HepG2 (cell line): ENCODE measurements around the gene EGFLAM. TPM values are rescaled to one million over a fixed set of nuclear protein-coding genes. Genes with fewer than 3 reads are reported as not detected.

Source experiments
- ATAC-seq: fragments of 200-7000 bp; cut with Tn5 transposase; 3 replicates; pipeline ENCODE4 v1.9.1; 2020; ENCODE audit warnings: mild to moderate bottlenecking, moderate library complexity
- BruUV-seq: library from RNA; stranded (reverse); fragments of 400-500 nt; replicated peaks from 2 replicates; lab custom pipeline; 2021; lab: Mats Ljungman, UMichigan
- CTCF ChIA-PET: fragments of 300-600 bp; formaldehyde crosslinking; extraction: SDS; loops from one replicate; lab custom pipeline; 2021; ENCODE audit warnings: low total read pairs, inconsistent platforms, low intra/inter-chr PET ratio; lab: Yijun Ruan, JAX
- POLR2A ChIA-PET: fragments of 350-600 bp; sonication (Branson Sonifier 250); formaldehyde crosslinking; loops from one replicate; lab custom pipeline; 2020; ENCODE audit warnings: antibody characterized with exemption, inconsistent platforms; lab: Yijun Ruan, JAX
- DNase-seq: peaks from one replicate; pipeline ENCODE4 v3.0.0-alpha.2; 2015; ENCODE audit warnings: low spot score
- FAIRE-seq: peaks from 3 replicates; lab custom pipeline; 2011; peaks lifted over from hg19 to GRCh38; lab: Jason Lieb, UNC
- H2AFZ ChIP-seq: one replicate; pipeline ENCODE4 v1.6.1; 2011; ENCODE audit warnings: low read length, inconsistent platforms
- H3K27ac ChIP-seq: fragments of 300-600 bp; 3 replicates; pipeline ENCODE4 v1.8.0; 2011; ENCODE audit warnings: mixed run types, mild to moderate bottlenecking, mixed read lengths, low read length, inconsistent platforms; ENCODE audit not compliant: insufficient read depth; ENCODE audit errors: extremely low read length
- H3K27me3 ChIP-seq, 2 experiments: fragments of 200-600 bp in 1 of 2; 2 replicates in 1 of 2; 3 replicates in 1 of 2; pipeline versions ENCODE4 v1.6.0 to v1.8.0; 2011; ENCODE audit warnings: low read length in 2 of 2, mild to moderate bottlenecking in 2 of 2, moderate library complexity in 2 of 2, inconsistent platforms in 1 of 2; ENCODE audit not compliant: insufficient read depth in 2 of 2, control insufficient read depth in 1 of 2
- H3K36me3 ChIP-seq, 2 experiments: fragments of 200-600 bp in 1 of 2; replicated peaks in 1 of 2; 2 replicates in 1 of 2; 3 replicates in 1 of 2; pipeline versions ENCODE4 v1.5.1 to v1.8.0; 2011; ENCODE audit warnings: low read length in 2 of 2, inconsistent platforms in 1 of 2; ENCODE audit not compliant: insufficient read depth in 2 of 2, control insufficient read depth in 1 of 2
- H3K4me1 ChIP-seq: 2 replicates; pipeline ENCODE4 v1.5.1; 2012; ENCODE audit warnings: low read length, inconsistent platforms; ENCODE audit not compliant: insufficient read depth
- H3K4me2 ChIP-seq: 2 replicates; pipeline ENCODE4 v1.6.0; 2011; ENCODE audit warnings: low read depth, low read length, inconsistent platforms
- H3K4me3 ChIP-seq, 3 experiments: fragments of 200-600 bp in 1 of 3; sonication (generic), shearing (Covaris generic) in 1 of 3; replicated peaks in 1 of 3; 2 replicates each; pipeline ENCODE4 v1.5.1; 2011 to 2016; ENCODE audit warnings: low read length in 3 of 3, inconsistent platforms in 2 of 3, low read depth in 2 of 3, mild to moderate bottlenecking in 2 of 3, control low read depth in 1 of 3, mixed read lengths in 1 of 3; ENCODE audit not compliant: insufficient read depth in 1 of 3
- H3K79me2 ChIP-seq: one replicate; pipeline ENCODE4 v1.6.1; 2011; ENCODE audit warnings: low read length, inconsistent platforms; ENCODE audit not compliant: insufficient read depth
- H3K9ac ChIP-seq: 2 replicates; pipeline ENCODE4 v1.6.0; 2011; ENCODE audit warnings: mild to moderate bottlenecking, low read depth, low read length, inconsistent platforms; ENCODE audit not compliant: insufficient read depth
- H3K9me3 ChIP-seq: 2 replicates; pipeline ENCODE4 v1.5.1; 2012; ENCODE audit warnings: mild to moderate bottlenecking, low read length
- H4K20me1 ChIP-seq: 2 replicates; pipeline ENCODE4 v1.6.0; 2011; ENCODE audit warnings: inconsistent platforms, mild to moderate bottlenecking, low read length, moderate library complexity; ENCODE audit not compliant: insufficient read depth
- NCOA5 ChIP-seq: sonication (generic); formaldehyde crosslinking; IDR thresholded peaks from 2 replicates; pipeline ENCODE4 v1.4.0; 2020; ENCODE audit warnings: missing genetic modification reagents
- RBAK ChIP-seq: sonication (generic); formaldehyde crosslinking; IDR thresholded peaks from 2 replicates; pipeline ENCODE4 v1.5.1; 2020; ENCODE audit warnings: mild to moderate bottlenecking, missing genetic modification reagents
- RBM39 ChIP-seq: fragments of 200-400 bp; formaldehyde crosslinking; IDR thresholded peaks from one replicate; pipeline ENCODE4 v1.6.1; 2018; ENCODE audit warnings: antibody characterized with exemption, mild to moderate bottlenecking, low read depth, low read length; ENCODE audit not compliant: poor library complexity, severe bottlenecking
- SRSF9 ChIP-seq: fragments of 200-400 bp; formaldehyde crosslinking; IDR thresholded peaks from 2 replicates; pipeline ENCODE4 v1.6.1; 2018; ENCODE audit warnings: borderline replicate concordance, mild to moderate bottlenecking, low read depth, low read length; ENCODE audit not compliant: insufficient read depth, poor library complexity, severe bottlenecking
- ZFY ChIP-seq: sonication (generic); formaldehyde crosslinking; IDR thresholded peaks from 2 replicates; pipeline ENCODE4 v1.4.0; 2020; ENCODE audit warnings: missing genetic modification reagents
- ZMYM3 ChIP-seq: sonication (generic); formaldehyde crosslinking; IDR thresholded peaks from 2 replicates; pipeline ENCODE4 v1.5.1; 2020; ENCODE audit warnings: mild to moderate bottlenecking, missing genetic modification reagents
- ZNF350 ChIP-seq: sonication (generic); formaldehyde crosslinking; IDR thresholded peaks from 2 replicates; pipeline ENCODE4 v1.4.0; 2020; ENCODE audit warnings: mild to moderate bottlenecking, low read depth, missing genetic modification reagents, borderline replicate concordance
- ZNF572 ChIP-seq: sonication (generic); formaldehyde crosslinking; IDR thresholded peaks from 2 replicates; pipeline ENCODE4 v1.5.1; 2020; ENCODE audit warnings: mild to moderate bottlenecking, missing genetic modification reagents
- ZNF629 ChIP-seq: sonication (generic); formaldehyde crosslinking; conservative IDR thresholded peaks from 2 replicates; pipeline ENCODE4 v1.5.0; 2020; ENCODE audit warnings: missing genetic modification reagents
- ZNF678 ChIP-seq: sonication (generic); formaldehyde crosslinking; IDR thresholded peaks from 2 replicates; pipeline ENCODE4 v1.4.0; 2020; ENCODE audit warnings: mild to moderate bottlenecking, missing genetic modification reagents
- WGBS: methylation state at CpG from one replicate; pipeline ENCODE4 v1.1.6; 2017; ENCODE audit warnings: low lambda C conversion rate; 5-methylcytosine and 5-hydroxymethylcytosine counted together
- in situ Hi-C: cut with HindIII; loops from 2 replicates; pipeline ENCODE4 v1.10.0; 2017; ENCODE audit warnings: low pct_unique_long_range_greater_than_20kb; ENCODE audit not compliant: extremely low pct_ligation_motif_present
- intact Hi-C: fragments of 100-400 bp; cut with micrococcal nuclease; formaldehyde crosslinking; loops from one replicate; pipeline ENCODE4 v1.10.0; 2022; ENCODE audit not compliant: unreplicated experiment
- polyA plus RNA-seq, 8 experiments: library from polyadenylated mRNA; depleted of rRNA in 3 of 8; stranded (reverse) in 7 of 8; unstranded in 1 of 8; fragments of >200 nt; fragmentation: Illumina TruSeq in 4 of 8; extraction: Trizol in 4 of 8; gene quantifications; 2 replicates each; pipeline versions ENCODE4 v1.2.1 to v1.2.3, GENCODE V29; 2011 to 2016; ENCODE audit warnings: low read depth in 4 of 8, missing spikeins in 1 of 8, mixed read lengths in 1 of 8; ENCODE audit not compliant: insufficient read depth in 1 of 8
- total RNA-seq, 5 experiments: library from RNA; depleted of rRNA; stranded (reverse); fragments of >200 nt; fragmentation: Illumina TruSeq; extraction: Trizol; gene quantifications; 2 replicates each; pipeline ENCODE4 v1.2.3, GENCODE V29; 2016; ENCODE audit warnings: low read depth in 1 of 5
- TF ChIP-seq, protein P1 (sequence below): sonication (generic); formaldehyde crosslinking; IDR thresholded peaks from 2 replicates; pipeline ENCODE4 v1.4.0; 2020; ENCODE audit warnings: mild to moderate bottlenecking, low read depth, missing genetic modification reagents

The EGFLAM gene
- total and polyA plus RNA-seq, 2 of the 13 experiments (the other 11 are each of a cell fraction or from before 2014, with no cell fraction given): not detected

DNA sequence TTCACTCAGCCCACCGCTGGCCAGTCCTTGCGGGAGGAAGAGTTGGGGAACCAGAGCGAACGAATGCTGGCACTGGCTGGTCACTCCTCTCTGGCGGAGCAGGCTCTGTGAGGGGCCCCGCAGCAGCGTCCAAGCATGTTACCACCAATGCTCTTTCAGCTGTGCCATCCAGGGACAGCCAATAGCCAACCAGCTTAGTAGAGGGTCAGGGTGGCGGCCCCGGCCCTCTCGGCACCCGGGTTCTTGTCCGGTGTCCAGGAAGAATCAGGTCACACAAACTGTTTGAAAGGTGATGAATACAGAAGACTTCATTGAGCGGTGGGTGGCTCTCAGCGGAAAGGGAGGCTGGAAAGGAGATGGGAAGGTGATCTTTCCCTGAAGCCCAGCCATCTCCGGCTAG, 135.3 kb downstream of the EGFLAM start:
- BruUV-seq: no TSS peak
- DNase-seq: no peak
- in situ Hi-C loops: no loop called here
- Histone ChIP-seq H2AFZ (no peak overlapping the region), H3K9me3 (no peaks in the 10 kb centered on the region), H3K27ac (no peak overlapping the region), H3K4me3 (no peak overlapping the region), H3K79me2 (no peaks in the 10 kb centered on the region), H3K9ac (no peak overlapping the region), H3K4me2 (no peak overlapping the region), H3K36me3 (no peaks in the 10 kb centered on the region), H3K27me3 (peaks cover 0 to 4% of the 10 kb centered on the region in 2 experiments; a peak in 2 of 5 replicates), H4K20me1 (no peaks in the 10 kb centered on the region), H3K4me1 (no peaks in the 10 kb centered on the region)
- WGBS: 66% methylated on average over 15 of the region's 15 CpGs
- no peak for FAIRE-seq
- ChIA-PET POLR2A (no interaction called here), CTCF (no interaction called here)
- TF ChIP-seq ZFY (CRISPR knock-in tag) (no peak), ZNF678 (CRISPR knock-in tag) (no peak), SRSF9 (no peak), ZNF350 (CRISPR knock-in tag) (no peak), ZMYM3 (no peak), RBAK (CRISPR knock-in tag) (no peak), NCOA5 (no peak), ZNF629 (CRISPR knock-in tag) (no peak), RBM39 (no peak), ZNF572 (CRISPR knock-in tag) (no peak)
- TF ChIP-seq, protein P1, sequence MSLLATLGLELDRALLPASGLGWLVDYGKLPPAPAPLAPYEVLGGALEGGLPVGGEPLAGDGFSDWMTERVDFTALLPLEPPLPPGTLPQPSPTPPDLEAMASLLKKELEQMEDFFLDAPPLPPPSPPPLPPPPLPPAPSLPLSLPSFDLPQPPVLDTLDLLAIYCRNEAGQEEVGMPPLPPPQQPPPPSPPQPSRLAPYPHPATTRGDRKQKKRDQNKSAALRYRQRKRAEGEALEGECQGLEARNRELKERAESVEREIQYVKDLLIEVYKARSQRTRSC (CRISPR knock-in tag): no peak
- intact Hi-C loops: no loop called here
- no peak for ATAC-seq
